K562 (cell line): ENCODE data around the gene SLC25A15. TPM values are rescaled to one million over a fixed set of nuclear protein-coding genes. Genes with fewer than 3 reads are reported as not detected.

Experiments
- ATAC-seq: fragments of 200-7000 bp; cut with Tn5 transposase; 3 replicates; pipeline ENCODE4 v1.9.1; 2020; ENCODE audit warnings: moderate library complexity
- BruUV-seq: library from RNA; stranded (reverse); fragments of 400-500 nt; replicated peaks from 2 replicates; lab custom pipeline; 2021; lab: Mats Ljungman, UMichigan
- CTCF ChIA-PET: fragments of 300-600 bp; formaldehyde crosslinking; extraction: SDS; loops from one replicate; lab custom pipeline; 2021; ENCODE audit warnings: low intra/inter-chr PET ratio; lab: Yijun Ruan, JAX
- POLR2A ChIA-PET: fragments of 300-600, 350-650 bp; sonication (Branson Sonifier 250); formaldehyde crosslinking; extraction: SDS; loops from one replicate; lab custom pipeline; 2021; ENCODE audit warnings: antibody characterized with exemption, inconsistent platforms; lab: Yijun Ruan, JAX
- DNase-seq, 4 experiments: peaks; one replicate each; pipeline versions ENCODE4 v3.0.0 to v3.0.0-alpha.2; 2011 to 2018; ENCODE audit warnings: low spot score in 3 of 4, mixed read lengths in 3 of 4; ENCODE audit errors: extremely low read depth in 1 of 4
- FAIRE-seq: peaks from 2 replicates; lab custom pipeline; 2011; peaks lifted over from hg19 to GRCh38; lab: Jason Lieb, UNC
- H2AFZ ChIP-seq: 2 replicates; pipeline ENCODE4 v1.6.0; 2011; ENCODE audit warnings: low read depth, low read length, control low read depth, inconsistent platforms
- H3K27ac ChIP-seq: fragments of 200-600 bp; 3 replicates; pipeline ENCODE4 v1.8.0; 2011; ENCODE audit warnings: low read depth, mild to moderate bottlenecking, control low read depth, inconsistent platforms, low read length, moderate library complexity, mixed read lengths; ENCODE audit errors: extremely low read depth
- H3K27me3 ChIP-seq, 2 experiments: fragments of 300-600 bp in 1 of 2; 2 replicates in 1 of 2; 3 replicates in 1 of 2; pipeline versions ENCODE4 v1.6.0 to v1.8.0; 2011; ENCODE audit warnings: inconsistent platforms in 2 of 2, low read length in 2 of 2, mild to moderate bottlenecking in 1 of 2, mixed read lengths in 1 of 2, moderate library complexity in 1 of 2; ENCODE audit not compliant: control insufficient read depth in 2 of 2, insufficient read depth in 2 of 2
- H3K36me3 ChIP-seq: fragments of 300-600 bp; 3 replicates; pipeline ENCODE4 v1.8.0; 2011; ENCODE audit warnings: mild to moderate bottlenecking, low read length, inconsistent platforms; ENCODE audit not compliant: control insufficient read depth, insufficient read depth
- H3K4me1 ChIP-seq, 2 experiments: fragments of 200-600 bp in 1 of 2; replicated peaks in 1 of 2; 2 replicates in 1 of 2; 3 replicates in 1 of 2; pipeline versions ENCODE4 v1.5.1 to v1.8.0; 2011; ENCODE audit warnings: inconsistent platforms in 2 of 2, low read length in 2 of 2, mild to moderate bottlenecking in 1 of 2, mixed read lengths in 1 of 2, moderate library complexity in 1 of 2; ENCODE audit not compliant: control insufficient read depth in 2 of 2, insufficient read depth in 2 of 2
- H3K4me2 ChIP-seq: 2 replicates; pipeline ENCODE4 v1.6.1; 2011; ENCODE audit warnings: low read length, control low read depth, inconsistent platforms, mixed read lengths; ENCODE audit not compliant: insufficient read depth
- H3K4me3 ChIP-seq: fragments of 200-600 bp; sonication (generic), shearing (Covaris generic); 2 replicates; pipeline ENCODE4 v1.5.1; 2016; ENCODE audit warnings: control low read depth, inconsistent platforms
- H3K79me2 ChIP-seq: fragments of 200-600 bp; 3 replicates; pipeline ENCODE4 v1.8.0; 2011; ENCODE audit warnings: low read length, inconsistent platforms; ENCODE audit not compliant: control insufficient read depth, insufficient read depth
- H3K9ac ChIP-seq, 2 experiments: 2 replicates each; pipeline versions ENCODE4 v1.6.0 to v1.6.1; 2011; ENCODE audit warnings: low read depth in 2 of 2, low read length in 2 of 2, control low read depth in 1 of 2, inconsistent platforms in 1 of 2, mild to moderate bottlenecking in 1 of 2, mixed read lengths in 1 of 2; ENCODE audit not compliant: insufficient read depth in 1 of 2
- H3K9me1 ChIP-seq: one replicate; pipeline ENCODE4 v1.6.0; 2011; ENCODE audit warnings: inconsistent platforms, mild to moderate bottlenecking, low read length, moderate library complexity; ENCODE audit not compliant: control insufficient read depth, insufficient read depth
- H3K9me3 ChIP-seq: replicated peaks from 2 replicates; pipeline ENCODE4 v1.5.1; 2011; ENCODE audit warnings: low read depth, low read length, inconsistent platforms; ENCODE audit not compliant: control insufficient read depth, insufficient read depth
- H4K20me1 ChIP-seq: replicated peaks from 2 replicates; pipeline ENCODE4 v1.6.1; 2011; ENCODE audit warnings: low read length, inconsistent platforms, mixed read lengths; ENCODE audit not compliant: control insufficient read depth, insufficient read depth
- CTCF ChIP-seq, 3 experiments: IDR thresholded peaks in 2 of 3; conservative IDR thresholded peaks in 1 of 3; 2 replicates each; pipeline ENCODE4 v1.5.1; 2011 to 2012; ENCODE audit warnings: low read length in 3 of 3, mild to moderate bottlenecking in 3 of 3, control low read depth in 2 of 3, improper control_type of control experiment in 1 of 3, inconsistent platforms in 1 of 3, low read depth in 1 of 3, mixed read lengths in 1 of 3, moderate library complexity in 1 of 3; ENCODE audit not compliant: insufficient read depth in 2 of 3
- ETV5 ChIP-seq: sonication (generic); formaldehyde crosslinking; IDR thresholded peaks from 2 replicates; pipeline ENCODE4 v1.4.0; 2020; ENCODE audit warnings: low read depth, mild to moderate bottlenecking, missing genetic modification reagents
- GTF2F1 ChIP-seq: IDR thresholded peaks from 2 replicates; pipeline ENCODE4 v1.6.1; 2011; ENCODE audit warnings: low read depth, low read length, improper control_type of control experiment
- HNRNPH1 ChIP-seq: fragments of 200-400 bp; formaldehyde crosslinking; optimal IDR thresholded peaks from 2 replicates; pipeline ENCODE3; 2017; ENCODE audit warnings: low read depth, mild to moderate bottlenecking, low read length, moderate library complexity
- NR3C1 ChIP-seq: sonication (generic); formaldehyde crosslinking; IDR thresholded peaks from 2 replicates; pipeline ENCODE4 v1.8.1; 2022; ENCODE audit warnings: missing genetic modification reagents
- ZNF263 ChIP-seq: sonication (generic); formaldehyde crosslinking; IDR thresholded peaks from 2 replicates; pipeline ENCODE4 v1.8.0; 2022; ENCODE audit warnings: mild to moderate bottlenecking, missing genetic modification reagents, borderline replicate concordance
- WGBS: fragments of 100-300 bp; shearing (Covaris generic); methylation state at CpG from one replicate; pipeline ENCODE4 v1.1.6; 2016; ENCODE audit warnings: low coverage, mixed read lengths; ENCODE audit not compliant: insufficient coverage; ENCODE audit errors: missing lambda C conversion rate; 5-methylcytosine and 5-hydroxymethylcytosine counted together
- in situ Hi-C: fragments of 300-500 bp; cut with MboI; formaldehyde crosslinking; loops from 4 replicates; pipeline ENCODE4 v1.15.0; 2018; ENCODE audit warnings: inconsistent platforms, mixed read lengths
- intact Hi-C: fragments of 100-400 bp; cut with micrococcal nuclease; formaldehyde crosslinking; loops from 2 replicates; pipeline ENCODE4 v1.14.2; 2022
- polyA plus RNA-seq, 8 experiments: library from polyadenylated mRNA; depleted of rRNA in 4 of 8; stranded (reverse) in 5 of 8; unstranded in 3 of 8; fragments of >200 nt; fragmentation: Nextera tagmentation in 2 of 8; fragmentation: Illumina TruSeq in 1 of 8; extraction: Ambion mirVana in 2 of 8; extraction: Trizol in 1 of 8; gene quantifications; 2 replicates each; pipeline versions ENCODE4 v1.2.1 to v1.2.3, GENCODE V29; 2011 to 2014; ENCODE audit warnings: inconsistent platforms in 1 of 8, missing spikeins in 1 of 8
- total RNA-seq, 7 experiments: library from RNA; depleted of rRNA in 6 of 7; stranded (reverse); fragments of >200 nt in 6 of 7; fragmentation: Illumina TruSeq in 2 of 7; extraction: Trizol in 2 of 7; gene quantifications; 2 replicates each; pipeline versions ENCODE4 v1.2.1 to v1.2.3, GENCODE V29; 2011 to 2021; ENCODE audit warnings: low replicate concordance in 1 of 7

Gene SLC25A15
- total and polyA plus RNA-seq, 9 of the 15 experiments (the other 6 are each of a cell fraction or from before 2014, with no cell fraction given): 3.5 to 30.5 (median 20.3) TPM

- H3K9ac ChIP-seq: no peak overlapping the region
- BruUV-seq: no TSS peak
- ChIA-PET CTCF (no interaction called here), POLR2A (no interaction called here)
- FAIRE-seq (no peak), DNase-seq (no peak), ATAC-seq (no peak)
- H3K9me1 ChIP-seq: no peaks in the 10 kb centered on the region
- H3K27me3 ChIP-seq: no peaks in the 10 kb centered on the region
- no peak overlapping the region for H3K4me2 ChIP-seq
- no peaks in the 10 kb centered on the region for H4K20me1 ChIP-seq
- no peak overlapping the region for H3K4me3 ChIP-seq
- no peak overlapping the region for H3K27ac ChIP-seq
- H3K36me3 ChIP-seq: peaks cover 29% of the 10 kb centered on the region; the same call in 1 of the 3 replicates
- WGBS: 33% methylated on average over 1 of the region's 1 CpG
- no peaks in the 10 kb centered on the region for H3K9me3 ChIP-seq
- in situ Hi-C loops (no loop called here), intact Hi-C loops (no loop called here)
- TF ChIP-seq GTF2F1 (no peak), ZNF263 (no peak), CTCF (IDR thresholded peaks at IDR 0.05 in 2 of 3, conservative IDR thresholded peaks at IDR 0.05 in 1 of 3; ENCODE audit: insufficient read depth in 2 of 3, low read depth in 1 of 3, low read length in 3 of 3) (peak in 1 of 3 experiments; percentile 7; a peak in 1 of 6 replicates), NR3C1 (CRISPR knock-in tag) (no peak), HNRNPH1 (no peak), ETV5 (CRISPR knock-in tag) (no peak)
- no peaks in the 10 kb centered on the region for H3K4me1 ChIP-seq
- H3K79me2 ChIP-seq: no peaks in the 10 kb centered on the region
- H2AFZ ChIP-seq: no peak overlapping the region
Measured at GRCh38 chr13:40749327-40749726, 40.1 kb upstream of the SLC25A15 start.
